ENCODE results near the gene HNRNPU. TPM values are rescaled to one million over a fixed set of nuclear protein-coding genes. Genes with fewer than 3 reads are reported as not detected.

The HNRNPU gene
- total RNA-seq, 2 experiments from 2014 or later, result 619 to 638 TPM

DNA sequence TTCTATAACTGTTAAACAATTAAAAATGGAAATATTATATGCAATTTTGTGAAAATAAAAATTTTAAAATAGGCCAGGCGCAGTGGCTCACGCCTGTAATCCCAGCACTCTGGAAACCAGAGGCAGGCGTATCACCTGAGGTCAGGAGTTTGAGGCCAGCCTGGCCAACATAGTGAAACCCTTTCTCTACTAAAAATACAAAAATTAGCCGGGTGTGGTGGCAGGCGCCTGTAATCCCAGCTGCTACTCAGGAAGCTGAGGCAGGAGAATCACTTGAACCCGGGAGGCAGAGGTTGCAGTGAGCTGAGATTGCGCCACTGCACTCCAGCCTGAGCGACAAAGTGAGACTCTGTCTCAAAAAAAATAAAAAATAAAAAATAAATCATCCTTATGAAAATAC, 31.1 kb downstream of the HNRNPU start:
- POLR2A ChIA-PET, result interaction anchor here (0.7 to 5.5 kb wide), 3 partner anchors 30 to 188 kb away, joined by 3 to 112 read pairs (median 5); partner anchors contain the start of gene HNRNPU
- CTCF ChIA-PET, result interaction anchor here (4.0 kb wide), 1 partner anchor 30 kb away, joined by 17 read pairs; the partner anchor contains the start of gene HNRNPU

DNA sequence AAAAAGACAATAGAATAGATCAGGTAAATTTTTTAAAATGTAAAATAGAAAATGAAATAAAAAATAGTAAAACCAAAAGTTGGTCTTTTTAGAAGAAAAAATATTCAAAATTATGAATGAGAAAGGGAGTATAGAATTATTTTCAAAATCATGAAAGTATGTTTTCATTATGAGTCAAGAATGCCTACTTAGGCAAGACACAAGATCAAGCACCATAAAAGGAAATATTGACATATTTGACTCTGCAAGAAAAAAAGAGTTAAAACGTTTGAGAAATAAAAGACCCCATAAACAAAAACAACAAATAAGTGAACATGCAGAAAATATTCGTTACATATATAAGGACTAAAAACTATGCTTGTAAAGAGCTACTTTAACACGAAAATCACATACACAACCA, 33.7 kb downstream of the HNRNPU start:
- POLR2A ChIA-PET, result no interaction called here
- CTCF ChIA-PET, result interaction anchor here (1.2 to 1.3 kb wide), 2 partner anchors 29 to 212 kb away, joined by 3 to 4 read pairs; no protein-coding TSS in a partner anchor

- CTCF ChIA-PET, result interaction anchor here (0.7 kb wide), 1 partner anchor 31 kb away, joined by 4 read pairs; no protein-coding TSS in a partner anchor
- POLR2A ChIA-PET, result no interaction called here
Measured at GRCh38 chr1:244826712-244827111, 37.6 kb downstream of the HNRNPU start.

- POLR2A ChIA-PET, result no interaction called here
- CTCF ChIA-PET, result no interaction called here
Measured at GRCh38 chr1:244822878-244823277, 41.5 kb downstream of the HNRNPU start.

DNA sequence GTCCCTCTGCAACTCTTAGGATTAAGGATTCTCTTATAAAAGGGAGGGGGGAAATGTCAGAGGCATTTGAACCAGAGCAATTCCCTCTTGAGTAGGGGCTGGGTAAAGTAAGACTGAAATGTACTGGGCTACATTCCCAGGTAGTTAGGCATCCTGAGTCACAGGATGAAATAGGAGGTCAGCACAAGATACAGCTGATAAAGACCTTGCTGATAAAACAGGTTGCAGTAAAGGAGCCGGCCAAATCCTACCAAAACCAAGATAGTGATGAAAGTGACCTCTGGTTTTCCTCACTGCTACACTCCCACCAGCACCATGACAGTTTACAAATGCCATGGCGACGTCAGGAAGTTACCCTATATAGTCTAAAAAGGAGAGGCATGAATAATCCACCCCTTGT, 43.2 kb downstream of the HNRNPU start:
- ChIA-PET POLR2A (no interaction called here), CTCF (no interaction called here)

DNA sequence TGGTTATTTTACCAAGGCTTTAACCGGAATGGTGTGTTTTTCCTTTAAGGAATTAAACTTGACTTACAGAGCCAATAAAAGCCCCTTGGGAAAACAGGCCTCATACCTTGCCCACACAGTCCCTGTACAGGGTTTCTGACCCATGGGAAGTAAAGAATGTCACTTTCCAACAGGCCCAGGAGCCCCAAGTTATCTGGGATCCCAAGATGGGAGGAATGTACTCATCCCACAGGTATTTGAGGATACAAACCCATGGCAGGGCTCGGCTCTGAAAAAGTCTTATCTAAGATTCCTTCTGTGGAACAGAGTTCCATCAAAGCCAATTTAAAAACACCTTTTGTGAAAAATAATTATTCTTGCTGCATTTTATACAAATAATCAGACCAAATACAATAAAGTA, 44.2 kb downstream of the HNRNPU start:
- ChIA-PET CTCF (interaction anchor here (0.6 kb wide), 1 partner anchor 204 kb away, joined by 3 read pairs; no protein-coding TSS in a partner anchor), POLR2A (no interaction called here)

- ChIA-PET CTCF (interaction anchor here (1.2 kb wide), 1 partner anchor 214 kb away, joined by 3 read pairs; no protein-coding TSS in a partner anchor), POLR2A (no interaction called here)
Measured at GRCh38 chr1:244817415-244817894, 46.9 kb downstream of the HNRNPU start.

- CTCF ChIA-PET, result interaction anchor here (0.6 to 1.3 kb wide), 2 partner anchors 19 to 81 kb away, joined by 3 to 4 read pairs; no protein-coding TSS in a partner anchor
- POLR2A ChIA-PET, result no interaction called here
Measured at GRCh38 chr1:244815600-244816099, 48.7 kb downstream of the HNRNPU start.

- ChIA-PET POLR2A (no interaction called here), CTCF (interaction anchor here (1.6 kb wide), 1 partner anchor 12 kb away, joined by 4 read pairs; no protein-coding TSS in a partner anchor)
Measured at GRCh38 chr1:244813327-244813726, 51.0 kb downstream of the HNRNPU start.

- ChIA-PET CTCF (no interaction called here), POLR2A (no interaction called here)
Measured at GRCh38 chr1:244810221-244810620, 54.1 kb downstream of the HNRNPU start.

DNA sequence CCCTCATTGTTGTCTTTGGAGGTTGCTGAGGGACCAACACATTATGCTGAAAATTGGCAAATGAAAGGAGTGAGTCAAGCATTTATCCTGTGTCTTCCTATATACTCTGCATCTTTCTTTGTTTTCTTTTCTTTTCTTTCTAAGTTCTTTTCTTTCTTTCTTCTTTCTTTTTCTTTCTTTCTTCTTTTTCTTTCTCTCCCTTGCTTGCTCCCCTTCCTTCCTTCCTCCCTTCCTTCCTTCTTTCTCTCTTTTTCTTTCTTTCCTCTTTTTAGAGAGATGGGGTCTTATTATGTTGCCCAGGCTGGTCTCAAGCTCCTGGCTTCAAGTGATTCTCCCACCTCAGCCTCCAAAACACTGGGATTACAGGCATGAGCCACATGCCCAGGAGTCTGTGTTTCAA, 57.2 kb downstream of the HNRNPU start:
- CTCF ChIA-PET, result interaction anchor here (1.4 kb wide), 1 partner anchor 235 kb away, joined by 4 read pairs; no protein-coding TSS in a partner anchor
- POLR2A ChIA-PET, result no interaction called here

GRCh38 chr1:244804841-244805240, 59.5 kb downstream of the HNRNPU start:
- ChIA-PET CTCF (interaction anchor here (0.6 kb wide), 1 partner anchor 77 kb away, joined by 3 read pairs; no protein-coding TSS in a partner anchor), POLR2A (no interaction called here)

DNA sequence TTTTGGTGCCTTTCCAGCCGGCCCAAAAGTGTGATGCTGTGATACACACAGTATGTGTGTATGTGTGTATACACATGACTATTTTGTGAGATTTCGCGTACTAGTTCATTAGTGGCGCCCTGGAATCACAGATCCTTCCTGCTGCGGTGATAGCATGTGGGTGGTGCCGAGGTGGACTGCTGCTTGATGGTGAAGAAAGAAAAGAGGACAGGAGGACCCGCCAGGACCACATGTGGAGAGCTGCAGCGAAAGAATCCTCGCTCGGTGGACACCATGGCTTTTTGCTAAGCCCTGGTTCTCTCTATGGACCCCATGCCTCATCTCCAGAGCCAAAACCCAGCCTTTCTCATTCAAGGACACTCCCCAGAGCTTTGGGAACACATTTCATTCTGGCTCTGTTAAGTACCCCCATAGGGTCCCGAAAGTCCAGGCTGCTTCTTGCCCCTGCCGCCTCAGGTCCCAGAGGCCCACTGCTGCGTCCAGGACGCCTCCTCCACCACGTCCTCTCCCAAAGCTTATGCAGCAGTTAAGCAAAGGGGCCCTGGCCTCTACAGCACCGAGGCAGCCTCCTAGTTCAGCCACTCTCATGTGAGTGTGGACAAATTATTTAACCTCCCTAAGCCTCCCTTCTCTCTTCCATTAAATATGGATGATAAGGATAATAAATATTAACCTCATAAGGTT, 61.6 kb downstream of the HNRNPU start:
- ChIA-PET CTCF (interaction anchor here (0.7 to 3.7 kb wide), 5 partner anchors 28 to 240 kb away, joined by 3 to 29 read pairs (median 3); no protein-coding TSS in a partner anchor), POLR2A (no interaction called here)

DNA sequence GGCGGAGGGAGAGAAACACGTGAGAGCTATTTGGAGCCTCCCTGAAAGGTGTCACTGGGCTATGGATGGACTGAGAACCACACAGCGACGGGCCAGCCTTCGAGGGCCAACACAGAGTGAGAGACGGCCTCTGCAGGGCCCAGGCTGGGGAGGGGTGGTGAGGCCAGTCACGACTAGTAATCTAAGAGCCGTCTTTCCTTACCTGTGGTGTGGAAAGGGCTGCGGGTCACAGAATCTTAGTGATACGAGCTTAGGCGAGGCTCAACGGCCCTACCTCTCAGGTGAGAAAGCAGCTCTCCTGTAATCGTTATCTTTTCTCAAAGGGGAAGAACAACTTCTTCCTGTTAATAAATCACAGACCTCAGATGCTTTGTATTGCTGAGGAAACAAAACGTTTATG, 62.3 kb downstream of the HNRNPU start:
- ChIA-PET POLR2A (no interaction called here), CTCF (interaction anchor here (0.9 to 3.7 kb wide), 6 partner anchors 29 to 241 kb away, joined by 3 to 29 read pairs (median 4); no protein-coding TSS in a partner anchor)

DNA sequence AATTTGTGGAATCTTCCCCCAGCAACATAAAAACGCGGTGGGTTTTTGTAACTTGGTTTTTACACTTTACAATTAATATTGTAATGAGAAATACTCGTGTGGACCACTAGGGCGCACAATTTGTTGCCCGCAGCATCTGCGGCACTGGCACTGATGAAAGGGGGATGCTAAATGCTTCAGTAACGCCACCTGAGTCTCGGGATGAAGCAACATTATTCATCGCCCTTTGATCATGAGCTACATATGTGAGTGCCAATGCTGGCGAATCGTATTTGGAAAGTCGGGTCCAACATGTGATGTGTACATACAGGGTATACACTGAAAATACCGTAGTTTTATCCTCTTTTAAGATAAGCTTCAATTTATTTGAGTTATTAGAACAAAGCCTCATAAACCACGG, 63.1 kb downstream of the HNRNPU start:
- ChIA-PET CTCF (interaction anchor here (0.7 to 3.7 kb wide), 11 partner anchors 11 to 256 kb away, joined by 3 to 29 read pairs (median 3); no protein-coding TSS in a partner anchor), POLR2A (interaction anchor here (0.6 kb wide), 1 partner anchor 37 kb away, joined by 5 read pairs; no protein-coding TSS in a partner anchor)

DNA sequence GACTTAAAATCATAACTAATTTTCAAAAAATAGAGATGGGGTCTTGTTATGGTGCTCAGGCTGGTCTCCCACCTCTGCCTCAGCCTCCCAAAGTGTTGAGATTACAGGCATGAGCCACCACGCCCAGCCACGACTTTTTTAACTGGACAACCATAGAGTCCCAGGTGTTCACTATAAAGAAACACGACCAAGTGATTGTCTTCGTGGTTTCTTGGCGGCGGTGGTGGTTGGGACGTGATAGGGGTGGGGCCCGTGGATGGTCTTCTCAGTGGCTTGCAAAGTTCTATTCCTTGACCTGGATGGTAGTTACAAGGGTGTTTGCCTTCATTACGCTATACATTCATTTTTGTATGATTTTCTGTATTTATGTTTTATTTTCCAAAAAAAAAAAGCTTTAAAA, 63.5 kb downstream of the HNRNPU start:
- POLR2A ChIA-PET, result no interaction called here
- CTCF ChIA-PET, result interaction anchor here (0.9 to 3.7 kb wide), 8 partner anchors 11 to 242 kb away, joined by 3 to 29 read pairs (median 4); no protein-coding TSS in a partner anchor

Other genes with a start within 250 kb of the HNRNPU start
- gene DESI2, start 211.4 kb downstream of the HNRNPU start, total RNA-seq, result 10 to 100 TPM; 34.5 to 36.1 TPM
- 10 to 100 TPM; 35.3 to 39.7 TPM for gene COX20, start 28.9 kb downstream of the HNRNPU start, total RNA-seq

All from activated CD8-positive, alpha-beta memory T cell treated with anti-CD3 and anti-CD28 coated beads for 36 hours (primary cell).